ENCODE data around the gene AGXT.

Gene AGXT

DNA sequence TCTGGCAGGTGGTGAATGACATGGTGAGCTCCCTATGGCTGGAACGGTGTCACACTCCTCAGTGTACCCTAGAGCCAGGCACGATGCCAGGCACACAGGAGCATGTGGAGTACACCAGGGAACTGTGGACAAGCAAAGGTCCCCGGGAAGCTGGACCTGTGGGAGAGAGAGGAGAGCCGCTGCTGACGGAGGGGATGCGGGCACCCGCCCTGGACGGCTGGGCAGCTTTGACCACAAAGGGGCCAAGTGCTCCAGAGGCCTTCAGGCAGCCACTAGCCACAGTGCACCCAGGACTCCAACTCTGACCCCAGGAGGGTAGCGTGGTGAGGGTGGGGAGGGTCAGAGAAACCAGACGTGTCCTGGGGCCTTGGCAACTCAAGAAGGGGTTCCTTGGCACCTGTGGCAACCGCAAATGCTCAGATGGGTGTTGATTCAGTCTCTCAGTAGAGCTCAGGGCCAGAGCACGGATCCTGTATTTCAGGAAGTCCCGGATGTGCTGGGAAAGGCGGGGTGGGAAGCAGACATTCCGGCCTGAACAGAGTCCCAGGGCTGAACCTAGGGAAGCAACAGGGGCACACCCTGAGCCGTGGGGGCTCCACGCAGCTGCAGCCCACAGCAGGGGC is 29.6 kb downstream of the AGXT start:
- no peak overlapping the region for H3K4me3 ChIP-seq (ENCODE audit: low read length)
- DNase-seq (ENCODE audit: low read depth), result no peak
- TF ChIP-seq, protein P1, sequence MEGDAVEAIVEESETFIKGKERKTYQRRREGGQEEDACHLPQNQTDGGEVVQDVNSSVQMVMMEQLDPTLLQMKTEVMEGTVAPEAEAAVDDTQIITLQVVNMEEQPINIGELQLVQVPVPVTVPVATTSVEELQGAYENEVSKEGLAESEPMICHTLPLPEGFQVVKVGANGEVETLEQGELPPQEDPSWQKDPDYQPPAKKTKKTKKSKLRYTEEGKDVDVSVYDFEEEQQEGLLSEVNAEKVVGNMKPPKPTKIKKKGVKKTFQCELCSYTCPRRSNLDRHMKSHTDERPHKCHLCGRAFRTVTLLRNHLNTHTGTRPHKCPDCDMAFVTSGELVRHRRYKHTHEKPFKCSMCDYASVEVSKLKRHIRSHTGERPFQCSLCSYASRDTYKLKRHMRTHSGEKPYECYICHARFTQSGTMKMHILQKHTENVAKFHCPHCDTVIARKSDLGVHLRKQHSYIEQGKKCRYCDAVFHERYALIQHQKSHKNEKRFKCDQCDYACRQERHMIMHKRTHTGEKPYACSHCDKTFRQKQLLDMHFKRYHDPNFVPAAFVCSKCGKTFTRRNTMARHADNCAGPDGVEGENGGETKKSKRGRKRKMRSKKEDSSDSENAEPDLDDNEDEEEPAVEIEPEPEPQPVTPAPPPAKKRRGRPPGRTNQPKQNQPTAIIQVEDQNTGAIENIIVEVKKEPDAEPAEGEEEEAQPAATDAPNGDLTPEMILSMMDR (conservative IDR thresholded peaks at IDR 0.05; ENCODE audit: low read depth, low read length), result no peak

DNA sequence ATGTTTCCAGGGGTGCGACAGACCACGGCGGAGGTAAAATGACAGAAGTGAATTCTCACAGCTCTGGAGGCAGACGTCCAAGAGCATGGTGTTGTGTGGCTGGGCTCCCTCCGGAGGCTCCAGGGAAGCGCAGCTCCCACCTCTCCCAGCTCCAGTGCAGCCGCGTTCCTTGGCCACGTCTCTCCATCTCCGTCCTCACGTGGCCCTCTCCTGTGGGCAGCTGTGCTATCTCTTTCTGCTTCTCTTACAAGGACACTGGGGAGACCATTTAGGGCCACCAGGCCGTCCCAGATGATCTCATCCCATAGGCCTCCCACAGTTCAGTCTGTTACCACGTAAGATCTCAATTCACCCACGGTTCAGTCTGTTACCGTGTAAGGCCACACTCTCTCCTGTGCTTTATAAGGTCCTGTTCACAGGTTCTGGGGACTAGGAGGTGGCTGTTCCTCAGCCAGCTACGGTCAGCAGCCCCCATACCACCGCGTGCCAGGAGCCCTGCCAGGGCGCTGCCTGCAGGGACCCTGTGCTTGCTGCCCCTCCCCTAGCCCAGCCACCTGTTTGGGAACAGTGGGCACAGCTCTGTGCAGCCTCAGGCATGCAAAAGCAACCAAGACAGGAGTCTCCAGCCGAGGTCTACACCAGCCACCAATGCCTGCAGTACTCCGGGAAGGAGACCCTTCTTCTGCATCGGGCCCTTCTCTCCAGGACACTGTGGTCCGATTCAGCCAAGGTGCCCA is 30.3 kb downstream of the AGXT start:
- no peak for DNase-seq (ENCODE audit: low read depth)
- TF ChIP-seq, protein P1 (conservative IDR thresholded peaks at IDR 0.05; ENCODE audit: low read depth, low read length), result no peak

DNA sequence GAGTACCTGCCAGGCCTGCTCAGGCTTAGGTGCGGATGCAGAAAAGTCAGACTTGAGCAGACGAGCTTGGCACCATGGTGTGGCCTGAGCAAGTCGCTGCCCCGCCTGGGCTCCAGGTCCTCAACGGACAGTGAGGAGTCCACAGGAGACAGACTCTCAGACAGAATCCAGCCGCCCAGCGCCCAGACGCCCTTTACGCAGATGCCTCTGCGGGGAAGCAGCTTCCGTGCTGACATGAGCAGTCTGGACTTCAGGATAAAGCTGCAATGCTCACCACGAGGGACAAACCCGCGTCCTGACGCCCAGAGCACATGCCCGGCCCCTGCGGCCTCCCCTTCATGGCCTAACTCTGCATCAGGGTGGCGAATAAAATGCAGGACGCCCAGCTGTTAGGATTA is 30.8 kb downstream of the AGXT start:
- no peak overlapping the region for H3K4me3 ChIP-seq (ENCODE audit: low read length)
- TF ChIP-seq, protein P1 (conservative IDR thresholded peaks at IDR 0.05; ENCODE audit: low read depth, low read length), result no peak
- no peak for DNase-seq (ENCODE audit: low read depth)

More for the DNA sequence above, 30.3 kb downstream of the AGXT start:
- no peak overlapping the region for H3K4me3 ChIP-seq (ENCODE audit: low read length)

DNA sequence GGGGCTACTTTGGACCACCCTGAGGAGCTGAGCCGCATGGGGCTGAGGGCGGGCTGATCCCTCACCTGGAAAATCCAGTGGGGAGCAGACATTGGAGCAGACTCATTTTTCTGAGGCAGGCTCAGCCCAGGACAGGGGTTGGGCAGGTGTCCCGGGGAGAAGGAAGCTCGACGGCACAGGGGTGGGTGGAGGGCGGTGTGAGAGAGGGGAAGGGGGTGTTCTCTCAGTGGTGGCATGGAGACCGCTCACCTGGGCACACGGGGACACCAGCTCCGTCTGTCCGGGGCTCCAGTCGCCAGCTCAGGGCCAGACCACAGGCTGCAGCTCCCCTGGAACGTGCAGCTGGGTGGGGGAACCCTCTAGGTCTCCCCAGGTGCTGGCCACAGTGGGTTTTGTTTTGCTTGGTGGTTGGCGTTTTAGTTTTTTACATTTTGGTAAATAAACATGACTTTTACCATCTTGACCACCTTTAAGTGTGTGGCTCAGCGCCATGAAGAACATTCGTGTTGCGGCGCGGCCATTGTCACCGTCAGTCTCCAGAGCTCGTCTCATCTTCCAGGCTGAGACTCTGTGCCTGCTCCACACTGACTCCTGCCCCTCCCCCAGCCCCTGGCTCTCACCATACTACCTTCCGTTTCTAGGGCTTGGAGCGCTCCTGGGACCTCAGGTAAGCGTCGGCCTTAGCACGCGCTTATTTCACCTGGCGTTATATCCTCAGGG is 31.7 kb downstream of the AGXT start:
- TF ChIP-seq, protein P1 (conservative IDR thresholded peaks at IDR 0.05; ENCODE audit: low read depth, low read length), result no peak
- DNase-seq (ENCODE audit: low read depth), result no peak

GRCh38 chr2:240901986-240902614 is 33.5 kb downstream of the AGXT start:
- H3K4me3 ChIP-seq (ENCODE audit: low read length), result no peak overlapping the region
- TF ChIP-seq, protein P1 (conservative IDR thresholded peaks at IDR 0.05; ENCODE audit: low read depth, low read length), result no peak
- no peak for DNase-seq (ENCODE audit: low read depth)

More for the DNA sequence above, 31.7 kb downstream of the AGXT start:
- H3K4me3 ChIP-seq (ENCODE audit: low read length), result no peak overlapping the region

GRCh38 chr2:240902615-240903041 is 34.0 kb downstream of the AGXT start:
- TF ChIP-seq, protein P1 (conservative IDR thresholded peaks at IDR 0.05; ENCODE audit: low read depth, low read length), result no peak
- DNase-seq (ENCODE audit: low read depth), result no peak
- no peak overlapping the region for H3K4me3 ChIP-seq (ENCODE audit: low read length)

All from retinal pigment epithelial cell (primary cell).